Skeletal muscle cell (primary cell): ENCODE results near the gene FLNA.

ENCODE experiments used
- DNase-seq: peaks from one replicate; pipeline ENCODE4 v3.0.0-alpha.2; 2010; ENCODE audit warnings: low read depth
- H3K4me3 ChIP-seq: 2 replicates; pipeline ENCODE4 v1.5.1; 2011; ENCODE audit warnings: low read depth, mild to moderate bottlenecking, control low read depth, low read length, moderate library complexity

The FLNA gene

GRCh38 chrX:154363706-154364439 lies 10.6 kb downstream of the FLNA start:
- no peak overlapping the region for H3K4me3 ChIP-seq
- DNase-seq: no peak

GRCh38 chrX:154362085-154362742 lies 12.2 kb downstream of the FLNA start:
- DNase-seq: no peak

GRCh38 chrX:154360155-154360713 lies 14.2 kb downstream of the FLNA start:
- H3K4me3 ChIP-seq: no peak overlapping the region
- DNase-seq: no peak

More at GRCh38 chrX:154362085-154362742, 12.2 kb downstream of the FLNA start:
- H3K4me3 ChIP-seq: no peak overlapping the region

GRCh38 chrX:154359362-154360154 lies 14.9 kb downstream of the FLNA start:
- no peak overlapping the region for H3K4me3 ChIP-seq

GRCh38 chrX:154358829-154359228 lies 15.6 kb downstream of the FLNA start:
- no peak overlapping the region for H3K4me3 ChIP-seq
- DNase-seq: no peak

More at GRCh38 chrX:154359362-154360154, 14.9 kb downstream of the FLNA start:
- no peak for DNase-seq

GRCh38 chrX:154358011-154358410 lies 16.4 kb downstream of the FLNA start:
- no peak overlapping the region for H3K4me3 ChIP-seq
- no peak for DNase-seq

- no peak overlapping the region for H3K4me3 ChIP-seq
- DNase-seq: no peak
Observed at GRCh38 chrX:154357205-154357604, 17.2 kb downstream of the FLNA start.

GRCh38 chrX:154356596-154356995 lies 17.8 kb downstream of the FLNA start:
- no peak for DNase-seq
- no peak overlapping the region for H3K4me3 ChIP-seq

- H3K4me3 ChIP-seq: no peak overlapping the region
- DNase-seq: no peak
Observed at GRCh38 chrX:154355776-154356140, 18.7 kb downstream of the FLNA start.

GRCh38 chrX:154355094-154355775 lies 19.2 kb downstream of the FLNA start:
- H3K4me3 ChIP-seq: no peak overlapping the region
- no peak for DNase-seq

- H3K4me3 ChIP-seq: no peak overlapping the region
Observed at GRCh38 chrX:154354516-154354915, 19.9 kb downstream of the FLNA start.

GRCh38 chrX:154354013-154354412 lies 20.4 kb downstream of the FLNA start:
- no peak overlapping the region for H3K4me3 ChIP-seq
- no peak for DNase-seq

More at GRCh38 chrX:154354516-154354915, 19.9 kb downstream of the FLNA start:
- no peak for DNase-seq

- H3K4me3 ChIP-seq: no peak overlapping the region
- no peak for DNase-seq
Observed at GRCh38 chrX:154353172-154353843, 21.1 kb downstream of the FLNA start.

GRCh38 chrX:154352466-154352865 lies 22.0 kb downstream of the FLNA start:
- no peak overlapping the region for H3K4me3 ChIP-seq
- DNase-seq: no peak

GRCh38 chrX:154352012-154352401 lies 22.4 kb downstream of the FLNA start:
- H3K4me3 ChIP-seq: no peak overlapping the region
- DNase-seq: no peak

- H3K4me3 ChIP-seq: no peak overlapping the region
- DNase-seq: no peak
Observed at GRCh38 chrX:154351183-154352011, 23.0 kb downstream of the FLNA start.

- DNase-seq: no peak
- no peak overlapping the region for H3K4me3 ChIP-seq
Observed at GRCh38 chrX:154350429-154351182, 23.8 kb downstream of the FLNA start.
